Muscle layer of colon (tissue), 2 donors: ENCODE data around the gene SYPL1.
"Not testable (repeated sequence)": the region's sequence is repeated elsewhere in the genome, so short reads cannot be mapped to it uniquely, and the experiment has no call there.

Experiments
- H3K27ac ChIP-seq: one replicate; pipeline ENCODE4 v1.7.0; 2013; ENCODE audit warnings: low read depth, mild to moderate bottlenecking, low read length, moderate library complexity
- H3K27me3 ChIP-seq, 2 donors: one replicate each; pipeline ENCODE4 v1.7.0; 2013; ENCODE audit warnings: low read length in 2 of 2, mild to moderate bottlenecking in 2 of 2; ENCODE audit not compliant: insufficient read depth in 2 of 2, control insufficient read depth in 1 of 2
- H3K36me3 ChIP-seq: one replicate; pipeline ENCODE4 v1.7.0; 2013; ENCODE audit warnings: mild to moderate bottlenecking, low read length; ENCODE audit not compliant: insufficient read depth
- H3K4me1 ChIP-seq: one replicate; pipeline ENCODE4 v1.7.0; 2013; ENCODE audit warnings: mild to moderate bottlenecking, low read length; ENCODE audit not compliant: insufficient read depth
- H3K4me3 ChIP-seq, 2 donors: one replicate each; pipeline ENCODE4 v1.7.0; 2013; ENCODE audit warnings: low read length in 2 of 2, low read depth in 1 of 2, mild to moderate bottlenecking in 1 of 2, moderate library complexity in 1 of 2
- H3K9ac ChIP-seq: one replicate; pipeline ENCODE4 v1.7.0; 2013; ENCODE audit warnings: low read length
- H3K9me3 ChIP-seq: one replicate; pipeline ENCODE4 v1.7.0; 2013; ENCODE audit warnings: mild to moderate bottlenecking, low read length
- donor health status: abdominal sarcoma.
- donor health status: Adenocarcinoma of cecum.

The SYPL1 gene

GRCh38 chr7:106138181-106138580 is 26.1 kb upstream of the SYPL1 start:
- not testable (repeated sequence) for H3K9ac ChIP-seq, H3K4me3 ChIP-seq, H3K9me3 ChIP-seq, H3K27me3 ChIP-seq, H3K27ac ChIP-seq, H3K36me3 ChIP-seq
- peaks cover 25% of the 10 kb centered on the region for H3K4me1 ChIP-seq

- no peaks in the 10 kb centered on the region for H3K27me3 ChIP-seq
- H3K27ac ChIP-seq, result no peak overlapping the region
- peaks cover 6% of the 10 kb centered on the region for H3K4me1 ChIP-seq
- H3K9me3 ChIP-seq, result no peaks in the 10 kb centered on the region
- H3K36me3 ChIP-seq, result no peaks in the 10 kb centered on the region
- no peak overlapping the region for H3K9ac ChIP-seq
- H3K4me3 ChIP-seq, result no peak overlapping the region
Observed at GRCh38 chr7:106134241-106134640, 22.1 kb upstream of the SYPL1 start.

- no peak overlapping the region for H3K9ac ChIP-seq
- no peaks in the 10 kb centered on the region for H3K27me3 ChIP-seq
- peaks cover 16% of the 10 kb centered on the region for H3K4me1 ChIP-seq
- no peaks in the 10 kb centered on the region for H3K9me3 ChIP-seq
- no peak overlapping the region for H3K4me3 ChIP-seq
- H3K36me3 ChIP-seq, result no peaks in the 10 kb centered on the region
- H3K27ac ChIP-seq, result no peak overlapping the region
Observed at GRCh38 chr7:106129291-106129690, 17.2 kb upstream of the SYPL1 start.

- Histone ChIP-seq H3K27me3 (no peaks in the 10 kb centered on the region), H3K27ac (no peak overlapping the region), H3K4me1 (peaks cover 16% of the 10 kb centered on the region), H3K36me3 (no peaks in the 10 kb centered on the region), H3K9me3 (no peaks in the 10 kb centered on the region), H3K9ac (no peak overlapping the region), H3K4me3 (no peak overlapping the region)
Observed at GRCh38 chr7:106128836-106129235, 16.7 kb upstream of the SYPL1 start.

GRCh38 chr7:106127984-106128780 is 16.1 kb upstream of the SYPL1 start:
- H3K36me3 ChIP-seq, result no peaks in the 10 kb centered on the region
- H3K9me3 ChIP-seq, result no peaks in the 10 kb centered on the region
- no peaks in the 10 kb centered on the region for H3K27me3 ChIP-seq
- H3K4me1 ChIP-seq, result peaks cover 16% of the 10 kb centered on the region
- no peak overlapping the region for H3K4me3 ChIP-seq
- H3K27ac ChIP-seq, result no peak overlapping the region
- no peak overlapping the region for H3K9ac ChIP-seq

- no peak overlapping the region for H3K27ac ChIP-seq
- H3K4me3 ChIP-seq, result no peak overlapping the region
- no peaks in the 10 kb centered on the region for H3K9me3 ChIP-seq
- H3K36me3 ChIP-seq, result no peaks in the 10 kb centered on the region
- no peak overlapping the region for H3K9ac ChIP-seq
- H3K4me1 ChIP-seq, result peaks cover 25% of the 10 kb centered on the region
- H3K27me3 ChIP-seq, result no peaks in the 10 kb centered on the region
Observed at GRCh38 chr7:106126170-106126938, 14.2 kb upstream of the SYPL1 start.

GRCh38 chr7:106125417-106125816 is 13.3 kb upstream of the SYPL1 start:
- Histone ChIP-seq H3K27ac (no peak overlapping the region), H3K27me3 (no peaks in the 10 kb centered on the region)

GRCh38 chr7:106124186-106124585 is 12.1 kb upstream of the SYPL1 start:
- Histone ChIP-seq H3K4me1 (peaks cover 32% of the 10 kb centered on the region), H3K9ac (no peak overlapping the region), H3K36me3 (no peaks in the 10 kb centered on the region), H3K4me3 (no peak overlapping the region), H3K9me3 (no peaks in the 10 kb centered on the region), H3K27ac (no peak overlapping the region), H3K27me3 (no peaks in the 10 kb centered on the region)

More at GRCh38 chr7:106125417-106125816, 13.3 kb upstream of the SYPL1 start:
- Histone ChIP-seq H3K4me3 (no peak overlapping the region), H3K9ac (no peak overlapping the region), H3K4me1 (peaks cover 25% of the 10 kb centered on the region), H3K9me3 (no peaks in the 10 kb centered on the region), H3K36me3 (no peaks in the 10 kb centered on the region)

GRCh38 chr7:106122713-106123112 is 10.6 kb upstream of the SYPL1 start:
- H3K9me3 ChIP-seq, result no peaks in the 10 kb centered on the region
- H3K27me3 ChIP-seq, result no peaks in the 10 kb centered on the region
- H3K36me3 ChIP-seq, result no peaks in the 10 kb centered on the region
- H3K9ac ChIP-seq, result no peak overlapping the region
- H3K4me3 ChIP-seq, result no peak overlapping the region
- no peak overlapping the region for H3K27ac ChIP-seq
- H3K4me1 ChIP-seq, result peaks cover 40% of the 10 kb centered on the region

- H3K4me1 ChIP-seq, result peaks cover 47% of the 10 kb centered on the region
- H3K4me3 ChIP-seq, result no peak overlapping the region
- no peaks in the 10 kb centered on the region for H3K36me3 ChIP-seq
- H3K27ac ChIP-seq, result no peak overlapping the region
- H3K9me3 ChIP-seq, result no peaks in the 10 kb centered on the region
- no peak overlapping the region for H3K9ac ChIP-seq
- H3K27me3 ChIP-seq, result no peaks in the 10 kb centered on the region
Observed at GRCh38 chr7:106121189-106121810, 9.2 kb upstream of the SYPL1 start.

- Histone ChIP-seq H3K27ac (no peak overlapping the region), H3K36me3 (no peaks in the 10 kb centered on the region), H3K9me3 (no peaks in the 10 kb centered on the region), H3K4me3 (no peak overlapping the region), H3K4me1 (peaks cover 45% of the 10 kb centered on the region), H3K9ac (no peak overlapping the region), H3K27me3 (no peaks in the 10 kb centered on the region)
Observed at GRCh38 chr7:106120500-106120899, 8.4 kb upstream of the SYPL1 start.
